ENCODE results near the gene LMO7. TPM values are rescaled to one million over a fixed set of nuclear protein-coding genes. Genes with fewer than 3 reads are reported as not detected.
A peak's percentile ranks its signal among the peaks of the same experiment; 100 is the strongest.

LMO7 gene
- total RNA-seq, 1 experiment from 2014 or later: 20.4 TPM

GRCh38 chr13:75855847-75856246 is 219.7 kb downstream of the LMO7 start:
- no peak overlapping the region for H3K4me2 ChIP-seq (ENCODE audit: insufficient read depth, insufficient read length, low read length)
- H2BK12ac ChIP-seq (ENCODE audit: insufficient read length, low read depth, low read length): no peak overlapping the region
- no peaks in the 10 kb centered on the region for H3K79me2 ChIP-seq (ENCODE audit: insufficient read depth, low read length)
- Mint-ChIP-seq H3K27ac (peak overlapping the region in 2 of 3 experiments; percentile 46 to 50; a peak in 3 of 7 replicates), H3K9me3 (no peaks in the 10 kb centered on the region), H3K4me3 (no peak overlapping the region), H3K27me3 (ENCODE audit: low read depth) (no peaks in the 10 kb centered on the region), H3K36me3 (ENCODE audit: insufficient read depth in 1 of 3, low read depth in 3 of 3) (peaks cover 7 to 16% (median 10%) of the 10 kb centered on the region in 3 experiments; a peak in 5 of 7 replicates), H3K4me1 (peaks cover 5 to 10% of the 10 kb centered on the region in 2 experiments)
- no CpG with 5 or more reads among the region's 4 CpGs for WGBS (ENCODE audit: extremely low coverage, insufficient read length, low lambda C conversion rate)
- H3K23ac ChIP-seq (ENCODE audit: insufficient read length, low read depth, low read length): no peak overlapping the region
- H2BK15ac ChIP-seq (ENCODE audit: low read depth, low read length): no peak overlapping the region
- no peak overlapping the region for H4K91ac ChIP-seq (ENCODE audit: insufficient read length, low read depth, low read length)
- no peak overlapping the region for H2BK20ac ChIP-seq (ENCODE audit: low read depth, low read length, poor library complexity, severe bottlenecking)
- H3K9ac ChIP-seq (ENCODE audit: extremely low read depth, insufficient read length, low read length): no peak overlapping the region
- no peak overlapping the region for H4K8ac ChIP-seq (replicated peaks; ENCODE audit: insufficient read length, low read depth, low read length)
- no peak overlapping the region for H3K56ac ChIP-seq (ENCODE audit: insufficient read length, low read depth, low read length)
- no peaks in the 10 kb centered on the region for H3K27me3 ChIP-seq (ENCODE audit: insufficient read depth, low read length)
- H4K5ac ChIP-seq (ENCODE audit: insufficient read length, low read depth, low read length): no peak overlapping the region
- H2BK5ac ChIP-seq (ENCODE audit: insufficient read length, low read length): no peak overlapping the region
- H3K18ac ChIP-seq (ENCODE audit: insufficient read length, low read depth, low read length): no peak overlapping the region
- H2AFZ ChIP-seq (ENCODE audit: low read length): no peak overlapping the region
- no peak overlapping the region for H3K14ac ChIP-seq (ENCODE audit: insufficient read depth, low read length)
- H3K23me2 ChIP-seq (ENCODE audit: insufficient read length, low read depth, low read length, poor library complexity, severe bottlenecking): no peaks in the 10 kb centered on the region
- no peak overlapping the region for H3T11ph ChIP-seq (ENCODE audit: low read length)
- no peak for DNase-seq
- no peak overlapping the region for H3K4ac ChIP-seq (ENCODE audit: low read depth, low read length)
- H4K20me1 ChIP-seq (ENCODE audit: control insufficient read depth, insufficient read depth, insufficient read length): no peaks in the 10 kb centered on the region
- no peak overlapping the region for H3K27ac ChIP-seq (ENCODE audit: insufficient read length, low read depth, low read length)
- H2AK5ac ChIP-seq (ENCODE audit: insufficient read length, low read length): no peak overlapping the region
- no peaks in the 10 kb centered on the region for H3K4me1 ChIP-seq (ENCODE audit: insufficient read depth, low read length)
- no peaks in the 10 kb centered on the region for H3K79me1 ChIP-seq (ENCODE audit: insufficient read depth, low read depth, low read length, poor library complexity, severe bottlenecking)
- TF ChIP-seq CTCF (conservative IDR thresholded peaks at IDR 0.05): no peak
- H3K9me3 ChIP-seq (ENCODE audit: control insufficient read depth, low read depth, low read length): no peaks in the 10 kb centered on the region
- H2BK120ac ChIP-seq (ENCODE audit: low read depth, low read length, poor library complexity, severe bottlenecking): no peak overlapping the region
